KOPT-K1 (cell line): Measurements from ENCODE around the gene GLOD5.

Source experiments
- H3K27ac ChIP-seq: fragments of 200-600 bp; sonication (generic); 2 replicates; pipeline ENCODE4 v1.5.1; 2016; ENCODE audit warnings: antibody characterized with exemption, mild to moderate bottlenecking, low read depth, low read length; ENCODE audit not compliant: poor library complexity, severe bottlenecking
- H3K36me3 ChIP-seq: fragments of 200-600 bp; sonication (generic); 2 replicates; pipeline ENCODE4 v1.5.1; 2017; ENCODE audit warnings: antibody characterized with exemption, mild to moderate bottlenecking, low read length, moderate library complexity; ENCODE audit not compliant: insufficient read depth
- H3K9me3 ChIP-seq: fragments of 200-600 bp; sonication (generic); 2 replicates; pipeline ENCODE4 v1.5.1; 2017; ENCODE audit warnings: antibody characterized with exemption, low read length, mild to moderate bottlenecking; ENCODE audit not compliant: insufficient read depth, poor library complexity, severe bottlenecking

The GLOD5 gene

DNA sequence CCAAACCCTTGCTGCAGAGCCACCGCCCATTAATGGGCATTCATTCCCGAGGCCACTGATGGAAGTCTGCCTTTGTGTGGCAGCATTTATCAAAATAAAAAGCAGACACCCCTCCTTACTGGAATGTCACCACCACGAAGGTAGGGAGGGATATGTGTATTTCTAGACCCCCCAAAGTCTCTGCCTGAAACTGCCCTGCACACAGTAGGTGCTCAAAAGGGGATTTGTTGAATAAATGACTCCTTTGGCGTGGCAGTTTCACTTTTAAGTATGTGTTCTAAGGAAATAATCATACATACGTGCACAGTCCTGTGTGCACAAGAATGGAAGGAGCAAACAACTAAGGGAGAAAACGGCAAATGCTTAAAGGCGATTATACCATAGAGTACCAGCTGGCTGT, 23.6 kb upstream of the GLOD5 start:
- peak overlapping the region; percentile 85 for H3K27ac ChIP-seq

DNA sequence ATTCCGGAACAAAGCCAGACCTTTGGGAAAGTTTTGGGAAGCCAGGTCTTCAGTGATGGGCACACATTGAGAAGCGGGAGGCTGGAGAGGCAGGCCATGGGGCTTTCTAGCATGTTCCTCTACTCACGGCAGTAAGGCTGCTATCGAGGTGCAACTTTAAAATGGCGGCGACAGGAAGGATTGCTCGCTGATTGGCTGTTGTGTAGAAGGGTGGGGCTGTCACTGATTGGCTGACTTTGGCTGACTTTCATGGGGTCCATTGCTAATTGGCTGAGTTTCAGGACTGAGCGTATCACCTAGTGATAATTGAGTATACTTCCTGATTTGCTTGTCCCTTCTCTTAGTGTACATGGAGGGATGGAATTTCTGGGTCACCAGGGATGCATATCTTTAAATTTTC, 19.7 kb upstream of the GLOD5 start:
- H3K36me3 ChIP-seq, result no peaks in the 10 kb centered on the region
- no peaks in the 10 kb centered on the region for H3K9me3 ChIP-seq
- no peak overlapping the region for H3K27ac ChIP-seq

More for the DNA sequence above, 23.6 kb upstream of the GLOD5 start:
- Histone ChIP-seq H3K36me3 (no peaks in the 10 kb centered on the region), H3K9me3 (no peaks in the 10 kb centered on the region)

DNA sequence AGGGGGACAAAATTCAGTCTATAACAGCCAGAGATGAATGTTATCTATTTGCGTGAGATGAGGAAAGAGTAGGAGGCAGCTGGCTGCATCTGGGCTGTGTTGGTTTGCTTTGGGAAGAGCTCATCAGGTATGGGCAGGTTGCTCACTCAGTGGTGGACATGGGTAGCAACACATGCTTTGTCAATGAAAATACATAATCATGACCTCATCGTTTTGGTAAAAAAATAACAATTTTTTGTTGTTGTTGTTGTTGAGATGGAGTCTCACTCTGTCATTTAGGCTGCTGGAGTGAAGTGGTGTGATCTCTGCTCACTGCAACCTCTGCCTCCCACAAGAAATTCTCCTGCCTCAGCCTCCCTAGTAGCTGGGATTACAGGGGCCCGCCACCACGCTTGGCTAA, 16.3 kb upstream of the GLOD5 start:
- Histone ChIP-seq H3K27ac (no peak overlapping the region), H3K9me3 (no peaks in the 10 kb centered on the region), H3K36me3 (no peaks in the 10 kb centered on the region)

DNA sequence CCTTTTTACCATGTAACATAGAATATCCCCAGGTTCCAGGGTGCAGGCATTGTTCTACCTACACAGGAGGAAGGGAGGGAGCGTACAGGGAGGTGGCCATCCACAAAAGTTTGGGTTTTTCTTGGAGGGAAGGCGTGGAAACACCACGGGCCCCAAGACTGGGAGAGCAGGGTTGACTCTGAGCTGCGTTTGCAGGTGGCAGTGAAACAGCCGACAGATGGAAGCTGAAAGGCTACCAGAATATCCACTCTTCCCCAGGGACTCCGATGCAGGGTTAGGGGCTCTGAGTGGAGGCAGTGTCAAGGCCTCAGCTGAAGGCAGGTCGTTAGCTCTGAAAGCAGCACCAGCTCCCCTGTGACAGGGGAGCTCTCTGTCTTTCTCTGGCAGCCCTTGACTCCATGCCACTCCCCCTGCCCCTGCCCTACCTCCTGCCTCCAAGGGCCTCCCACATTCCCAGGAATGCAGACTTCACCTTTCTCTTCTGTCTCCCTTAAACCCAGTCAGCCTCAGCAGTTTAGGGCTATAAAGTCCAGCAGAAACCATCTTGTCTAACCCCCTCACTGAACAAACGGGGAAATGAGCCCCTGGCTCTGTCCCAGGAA, 14.0 kb upstream of the GLOD5 start:
- no peak overlapping the region for H3K27ac ChIP-seq
- H3K36me3 ChIP-seq, result no peaks in the 10 kb centered on the region
- no peaks in the 10 kb centered on the region for H3K9me3 ChIP-seq

DNA sequence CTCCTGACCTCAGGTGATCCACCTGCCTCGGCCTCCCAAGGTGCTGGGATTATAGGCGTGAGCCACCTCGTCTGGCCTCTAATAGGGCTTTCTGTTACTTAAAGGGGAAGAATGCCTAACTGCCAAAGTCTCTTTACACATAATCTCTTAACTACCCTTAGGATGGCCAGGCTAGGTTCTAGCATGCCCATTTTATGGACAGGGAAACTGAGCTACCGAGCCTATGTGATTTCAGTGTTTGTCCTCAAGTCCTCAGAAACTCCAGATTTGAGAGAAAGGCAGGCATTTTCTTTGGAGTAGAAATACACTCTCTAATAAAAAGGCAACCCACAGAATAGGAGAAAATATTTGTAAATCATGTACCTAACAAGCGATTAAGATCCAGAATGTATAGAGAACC, 12.4 kb upstream of the GLOD5 start:
- Histone ChIP-seq H3K9me3 (no peaks in the 10 kb centered on the region), H3K27ac (no peak overlapping the region), H3K36me3 (no peaks in the 10 kb centered on the region)

DNA sequence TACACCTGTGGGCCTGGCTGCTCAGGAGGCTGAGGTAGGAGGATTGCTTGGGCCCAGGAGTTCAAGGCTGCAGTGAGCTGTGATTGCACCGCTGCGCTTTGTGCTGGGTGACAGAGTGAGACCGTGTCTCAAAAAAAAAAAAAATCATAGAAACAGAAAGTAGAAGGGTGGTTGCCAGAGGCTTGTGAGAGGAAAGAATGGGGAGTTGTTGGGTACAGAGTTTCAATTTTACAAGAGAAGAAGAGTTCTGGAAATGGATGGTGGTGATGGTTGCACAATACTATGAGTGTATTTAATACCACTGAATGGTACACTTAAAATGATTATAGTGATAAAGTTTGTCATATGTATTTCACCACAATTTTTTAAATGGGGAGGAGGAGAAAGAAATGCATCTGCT, 10.2 kb upstream of the GLOD5 start:
- Histone ChIP-seq H3K36me3 (no peaks in the 10 kb centered on the region), H3K9me3 (no peaks in the 10 kb centered on the region), H3K27ac (no peak overlapping the region)

DNA sequence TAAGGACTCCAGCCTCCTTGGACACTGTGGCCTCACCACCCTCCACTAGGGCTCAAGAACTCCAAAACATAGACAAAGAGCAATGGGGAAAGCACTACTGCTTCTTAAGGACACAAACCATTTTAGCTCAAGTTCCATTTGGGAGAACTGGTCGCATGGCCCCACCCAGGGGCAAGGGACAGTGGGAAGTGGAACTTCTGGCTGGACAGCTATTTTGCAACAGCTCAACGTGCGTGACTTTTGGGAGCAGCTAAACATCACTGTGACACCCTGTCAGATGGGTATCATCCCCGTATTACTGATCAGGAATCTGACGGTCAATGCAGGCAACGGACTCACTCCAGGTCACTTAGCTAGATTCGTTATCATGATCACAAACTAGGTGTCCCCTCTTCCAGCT, 9.0 kb upstream of the GLOD5 start:
- no peaks in the 10 kb centered on the region for H3K9me3 ChIP-seq

DNA sequence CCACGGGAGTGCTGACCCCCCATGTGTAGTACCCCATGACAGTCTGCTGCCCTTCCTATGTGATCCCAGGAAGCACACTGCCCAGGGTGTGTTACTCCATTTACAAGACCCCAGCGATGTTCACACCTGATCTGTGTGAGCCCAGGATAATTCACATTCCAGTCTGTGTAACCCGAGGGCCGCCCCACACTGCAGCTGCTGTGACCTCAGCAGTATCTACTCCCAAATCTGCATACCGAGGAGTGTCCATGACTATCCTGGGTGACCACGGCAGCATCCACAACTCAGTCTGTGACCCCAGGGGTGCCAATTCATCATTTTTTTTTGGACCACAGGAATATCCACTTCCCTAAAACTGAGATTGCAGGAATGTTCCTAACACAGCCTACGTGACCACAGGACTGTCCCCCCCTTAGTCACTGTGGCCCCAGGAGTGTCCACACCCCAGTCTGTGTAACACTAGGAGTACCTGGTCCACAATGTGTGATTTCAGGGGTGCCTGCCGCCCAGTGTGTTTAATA, 7.8 kb upstream of the GLOD5 start:
- Histone ChIP-seq H3K36me3 (no peaks in the 10 kb centered on the region), H3K27ac (no peak overlapping the region), H3K9me3 (no peaks in the 10 kb centered on the region)

More for the DNA sequence above, 9.0 kb upstream of the GLOD5 start:
- Histone ChIP-seq H3K36me3 (no peaks in the 10 kb centered on the region), H3K27ac (no peak overlapping the region)

DNA sequence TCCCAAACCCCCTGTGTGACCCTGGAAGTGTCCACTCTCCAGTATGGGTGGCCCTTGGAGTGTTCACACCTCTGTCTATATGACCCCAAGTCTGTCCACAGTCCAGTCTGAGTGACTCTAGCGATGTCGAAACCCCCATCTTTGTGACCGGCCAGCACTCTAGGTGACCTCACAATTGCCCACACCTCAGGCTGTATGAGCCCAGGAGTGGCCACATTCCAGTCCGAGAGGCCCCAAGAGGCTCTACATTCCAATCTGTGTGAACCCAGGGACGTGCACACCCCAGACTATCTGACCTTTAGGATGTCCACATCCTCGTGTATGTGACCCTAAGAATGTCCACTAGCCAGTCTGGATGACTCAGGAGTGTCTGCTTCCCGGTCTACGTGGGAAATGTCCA, 7.3 kb upstream of the GLOD5 start:
- Histone ChIP-seq H3K9me3 (no peaks in the 10 kb centered on the region), H3K36me3 (no peaks in the 10 kb centered on the region), H3K27ac (no peak overlapping the region)

DNA sequence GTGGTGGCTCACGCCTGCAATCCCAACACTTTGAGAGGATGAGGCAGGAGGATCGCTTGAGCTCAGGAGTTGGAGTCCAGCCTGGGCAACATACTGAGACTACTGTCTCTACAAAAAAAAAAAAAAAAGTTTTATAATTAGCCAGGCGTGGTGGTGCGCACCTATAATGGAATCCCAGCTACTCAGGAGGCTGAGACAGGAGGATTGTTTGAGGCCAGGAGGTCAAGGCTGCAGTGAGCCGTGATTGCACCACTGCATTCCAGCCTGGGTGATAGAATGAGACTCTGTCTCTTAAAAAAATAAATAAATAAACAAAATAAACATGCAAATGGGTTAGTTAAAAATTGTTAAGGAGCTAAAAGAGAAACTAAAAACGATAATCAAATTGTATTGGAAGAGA, 7.7 kb downstream of the GLOD5 start:
- no peak overlapping the region for H3K27ac ChIP-seq
- no peaks in the 10 kb centered on the region for H3K36me3 ChIP-seq
- H3K9me3 ChIP-seq, result no peaks in the 10 kb centered on the region

DNA sequence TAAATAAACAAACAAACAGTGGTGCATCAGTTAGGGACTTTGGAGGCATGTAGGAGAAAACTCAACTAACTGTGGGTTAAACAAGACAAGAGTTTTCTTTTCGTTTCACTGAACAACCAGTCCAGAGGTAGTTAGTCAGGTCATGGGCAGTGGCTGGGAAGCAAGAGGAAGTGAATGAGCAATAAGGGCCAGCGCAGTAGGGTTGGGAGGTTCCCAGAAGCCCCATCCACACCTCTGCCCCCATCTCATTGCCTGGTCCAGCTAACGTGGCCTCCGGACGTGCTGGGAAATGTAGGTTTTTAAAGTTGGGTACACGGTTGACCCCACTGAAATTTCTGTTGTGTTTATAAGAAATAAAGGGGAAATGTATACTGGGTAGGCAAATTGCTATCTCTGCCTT, 8.7 kb downstream of the GLOD5 start:
- Histone ChIP-seq H3K9me3 (no peaks in the 10 kb centered on the region), H3K36me3 (no peaks in the 10 kb centered on the region), H3K27ac (no peak overlapping the region)

DNA sequence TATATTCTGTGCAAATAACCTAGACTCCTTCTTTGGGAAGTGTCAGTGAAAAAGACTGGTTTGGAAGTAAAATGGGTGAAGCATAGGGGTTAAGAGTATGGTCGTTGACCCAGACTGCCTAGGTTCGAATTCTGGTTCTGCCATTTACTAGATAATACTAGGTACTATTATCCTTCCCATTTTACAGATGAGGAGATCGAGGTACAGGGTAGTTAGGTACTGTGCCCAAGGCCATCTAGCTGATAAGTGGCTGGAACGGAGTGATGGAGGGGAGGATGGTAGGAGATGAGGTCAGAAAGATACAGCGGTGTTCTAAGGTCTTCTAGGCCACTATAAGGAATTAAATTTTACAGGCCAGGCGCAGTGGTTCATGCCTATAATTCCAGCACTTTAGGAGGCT, 11.1 kb downstream of the GLOD5 start:
- H3K36me3 ChIP-seq, result no peaks in the 10 kb centered on the region
- H3K27ac ChIP-seq, result no peak overlapping the region
- H3K9me3 ChIP-seq, result no peaks in the 10 kb centered on the region

DNA sequence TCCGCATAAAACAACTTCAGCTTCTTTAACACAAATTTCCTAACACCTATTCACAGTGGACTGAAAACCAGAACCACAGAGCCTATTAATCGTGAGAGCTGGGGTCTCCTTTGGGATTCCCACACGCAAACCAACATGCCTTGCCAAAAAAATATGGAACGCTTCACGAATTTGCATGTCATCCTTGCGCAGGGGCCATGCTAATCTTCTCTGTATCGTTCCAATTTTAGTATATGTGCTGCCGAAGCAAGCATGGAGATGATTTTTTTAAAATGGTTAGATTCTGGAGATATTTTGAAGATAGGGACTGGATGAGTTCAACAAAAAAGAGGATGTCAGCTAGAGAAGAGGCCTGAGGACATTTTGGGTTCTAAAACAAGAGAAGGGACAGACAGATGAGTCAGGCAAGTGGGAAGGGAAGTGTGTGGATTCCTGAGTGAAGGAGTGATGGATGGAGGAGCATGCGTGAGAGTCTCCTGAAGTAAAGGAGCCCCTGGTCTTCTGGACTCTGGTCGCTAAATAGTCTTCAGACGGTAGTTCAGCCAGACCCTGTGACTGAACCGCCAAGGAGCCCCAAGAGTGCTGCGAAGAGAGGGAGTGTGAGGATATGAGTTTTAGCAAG, 15.4 kb downstream of the GLOD5 start:
- H3K36me3 ChIP-seq, result no peaks in the 10 kb centered on the region
- H3K27ac ChIP-seq, result no peak overlapping the region
- no peaks in the 10 kb centered on the region for H3K9me3 ChIP-seq

DNA sequence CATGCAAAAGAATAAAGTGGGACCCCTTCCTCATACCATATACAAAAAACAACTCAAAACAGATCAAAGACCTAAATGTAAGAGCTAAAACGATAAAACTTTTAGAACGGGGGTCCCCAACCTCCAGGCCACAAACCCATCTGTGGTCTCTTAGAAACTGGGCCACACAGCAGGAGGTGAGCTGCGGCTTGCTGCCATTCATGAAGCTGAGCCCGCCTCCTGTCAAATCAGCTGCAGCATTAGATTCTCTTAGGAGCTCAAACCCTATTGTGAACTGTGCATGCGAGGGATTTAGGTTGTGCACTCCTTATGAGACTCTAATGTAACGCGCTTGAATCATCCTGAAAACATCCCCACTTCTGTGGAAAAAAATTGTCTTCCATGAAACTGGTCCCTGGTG, 17.9 kb downstream of the GLOD5 start:
- no peaks in the 10 kb centered on the region for H3K9me3 ChIP-seq
- H3K36me3 ChIP-seq, result no peaks in the 10 kb centered on the region
- H3K27ac ChIP-seq, result no peak overlapping the region

DNA sequence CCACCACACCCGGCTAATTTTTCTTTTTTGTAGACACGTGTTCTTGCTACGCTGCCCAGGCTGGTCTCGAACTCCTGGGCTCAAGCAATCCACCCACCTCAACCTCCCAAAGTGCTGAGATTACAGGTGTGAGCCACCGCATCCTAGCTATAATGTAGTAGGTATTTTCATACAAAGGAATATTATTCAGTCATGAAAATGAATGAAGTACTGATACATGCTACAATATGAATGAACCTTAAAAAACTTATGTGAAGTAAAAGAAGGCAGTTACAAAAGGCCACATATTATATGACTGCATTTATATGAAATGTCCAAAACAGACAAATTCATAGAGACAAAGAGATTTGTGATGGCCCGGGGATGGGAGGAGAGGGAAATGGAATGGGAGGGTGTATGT, 20.2 kb downstream of the GLOD5 start:
- Histone ChIP-seq H3K9me3 (no peaks in the 10 kb centered on the region), H3K36me3 (no peaks in the 10 kb centered on the region), H3K27ac (no peak overlapping the region)

DNA sequence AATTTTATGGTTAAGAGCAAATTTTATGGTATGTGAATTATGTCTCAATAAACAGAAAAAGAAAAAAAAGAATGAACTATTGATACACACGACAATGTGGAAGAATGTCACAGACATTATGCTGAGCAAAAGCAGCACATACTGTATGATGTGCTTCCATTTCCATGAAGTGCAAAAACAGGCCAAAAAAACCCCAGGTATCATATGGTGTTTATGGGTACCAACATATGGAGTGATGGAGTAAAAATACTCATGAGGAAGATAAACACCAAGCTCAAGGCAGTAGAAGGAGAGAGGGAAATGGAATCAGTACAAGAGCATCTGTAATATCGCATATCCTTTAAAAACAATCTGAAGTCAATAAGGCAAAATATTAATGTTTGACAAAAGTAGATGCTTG, 20.7 kb downstream of the GLOD5 start:
- H3K9me3 ChIP-seq, result no peaks in the 10 kb centered on the region
- H3K36me3 ChIP-seq, result no peaks in the 10 kb centered on the region
- H3K27ac ChIP-seq, result no peak overlapping the region
